GM12878 (cell line): ENCODE data around the gene NOC2L. TPM values are rescaled to one million over a fixed set of nuclear protein-coding genes. Genes with fewer than 3 reads are reported as not detected.

Experiments
- BHLHE40 ChIP-seq, 2 experiments: fragments of 450-650 bp in 1 of 2; IDR thresholded peaks; 2 replicates each; pipeline ENCODE4 v1.6.1; 2011 to 2017; ENCODE audit warnings: low read depth in 2 of 2, borderline replicate concordance in 1 of 2, improper control_type of control experiment in 1 of 2, low read length in 1 of 2, mild to moderate bottlenecking in 1 of 2
- CTCF ChIP-seq, 3 experiments: IDR thresholded peaks in 2 of 3; conservative IDR thresholded peaks in 1 of 3; 2 replicates each; pipeline ENCODE4 v1.5.1; 2011; ENCODE audit warnings: low read depth in 3 of 3, low read length in 3 of 3, mild to moderate bottlenecking in 3 of 3, control low read depth in 2 of 3, moderate library complexity in 2 of 3, inconsistent platforms in 1 of 3, mixed read lengths in 1 of 3; ENCODE audit not compliant: control insufficient read depth in 2 of 3, insufficient read depth in 1 of 3; ENCODE audit errors: extremely low read depth in 1 of 3
- EGR1 ChIP-seq, 2 experiments: IDR thresholded peaks; 1 replicate in 1 of 2; 2 replicates in 1 of 2; pipeline ENCODE4 v1.6.1; 2011 to 2012; ENCODE audit warnings: low read depth in 2 of 2, low read length in 2 of 2, borderline replicate concordance in 1 of 2, mild to moderate bottlenecking in 1 of 2, moderate library complexity in 1 of 2
- EZH2 ChIP-seq: IDR thresholded peaks from 2 replicates; pipeline ENCODE4 v1.6.1; 2012; ENCODE audit warnings: low read depth, mild to moderate bottlenecking, control low read depth, inconsistent platforms, low read length, borderline replicate concordance; ENCODE audit not compliant: control insufficient read depth
- JUNB ChIP-seq: IDR thresholded peaks from 2 replicates; pipeline ENCODE4 v1.6.1; 2016; ENCODE audit warnings: antibody characterized with exemption, mild to moderate bottlenecking
- LARP7 ChIP-seq: fragments of 450-650 bp; IDR thresholded peaks from 2 replicates; pipeline ENCODE4 v1.6.1; 2017; ENCODE audit warnings: mild to moderate bottlenecking
- MAX ChIP-seq: IDR thresholded peaks from 2 replicates; pipeline ENCODE4 v1.6.1; 2012; ENCODE audit warnings: low read depth, low read length, improper control_type of control experiment
- MYC ChIP-seq: IDR thresholded peaks from 2 replicates; pipeline ENCODE4 v1.6.1; 2011; ENCODE audit warnings: mild to moderate bottlenecking, low read length, moderate library complexity, inconsistent platforms; ENCODE audit not compliant: insufficient read depth, insufficient replicate concordance, insufficient read length, severe bottlenecking
- PAX8 ChIP-seq: fragments of 450-650 bp; IDR thresholded peaks from 2 replicates; pipeline ENCODE4 v1.6.1; 2017; ENCODE audit warnings: mild to moderate bottlenecking, moderate library complexity
- RAD21 ChIP-seq: IDR thresholded peaks from 2 replicates; pipeline ENCODE4 v1.6.1; 2011; ENCODE audit warnings: mild to moderate bottlenecking, low read depth, low read length, moderate library complexity; ENCODE audit not compliant: insufficient read depth
- RAD51 ChIP-seq: fragments of 450-650 bp; IDR thresholded peaks from 2 replicates; pipeline ENCODE4 v1.6.1; 2016; ENCODE audit warnings: moderate library complexity, mild to moderate bottlenecking, inconsistent platforms
- SMAD1 ChIP-seq: fragments of 450-650 bp; IDR thresholded peaks from 2 replicates; pipeline ENCODE4 v1.6.1; 2018; ENCODE audit warnings: mild to moderate bottlenecking, low read depth; ENCODE audit not compliant: partially characterized antibody
- TAF1 ChIP-seq: IDR thresholded peaks from 2 replicates; pipeline ENCODE4 v1.6.1; 2011; ENCODE audit warnings: mild to moderate bottlenecking, low read depth, low read length, borderline replicate concordance
- YBX1 ChIP-seq: fragments of 450-650 bp; IDR thresholded peaks from 2 replicates; pipeline ENCODE4 v1.6.1; 2016; ENCODE audit warnings: antibody characterized with exemption
- ZBED1 ChIP-seq: IDR thresholded peaks from 2 replicates; pipeline ENCODE4 v1.6.1; 2016; ENCODE audit warnings: borderline replicate concordance
- ZNF217 ChIP-seq: fragments of 450-650 bp; IDR thresholded peaks from 2 replicates; pipeline ENCODE4 v1.6.1; 2017; ENCODE audit warnings: antibody characterized with exemption, mild to moderate bottlenecking
- polyA plus RNA-seq, 11 experiments: library from polyadenylated mRNA; depleted of rRNA in 4 of 11; unstranded in 6 of 11; stranded (reverse) in 5 of 11; fragments of >200 nt; fragmentation: Nextera tagmentation in 4 of 11; fragmentation: Illumina TruSeq in 1 of 11; extraction: Ambion mirVana in 4 of 11; extraction: Trizol in 1 of 11; gene quantifications; 1 replicate in 1 of 11; 2 replicates in 10 of 11; pipeline versions ENCODE4 v1.2.1 to v1.2.3, GENCODE V29; 2011 to 2016; ENCODE audit warnings: inconsistent platforms in 2 of 11, missing spikeins in 2 of 11, low read depth in 1 of 11
- total RNA-seq, 4 experiments: library from RNA; depleted of rRNA in 3 of 4; stranded (reverse); fragments of >200 nt in 3 of 4; fragmentation: Illumina TruSeq in 1 of 4; extraction: Trizol in 1 of 4; gene quantifications; 2 replicates each; pipeline versions ENCODE4 v1.2.1 to v1.2.3, GENCODE V29; 2013 to 2021
- TF ChIP-seq, protein P1 (sequence below): fragments of 450-650 bp; IDR thresholded peaks from 2 replicates; pipeline ENCODE4 v1.6.1; 2014; ENCODE audit warnings: mild to moderate bottlenecking
- TF ChIP-seq, protein P2 (sequence below): fragments of 450-650 bp; IDR thresholded peaks from 2 replicates; pipeline ENCODE4 v1.6.1; 2017; ENCODE audit warnings: mild to moderate bottlenecking, moderate library complexity

Gene NOC2L
- total and polyA plus RNA-seq, 10 of the 15 experiments (the other 5 are each of a cell fraction or from before 2014, with no cell fraction given): 1.3 to 171 (median 64.3) TPM

- peak; percentile 77 to 91 for TF ChIP-seq BHLHE40 (IDR thresholded peaks at IDR 0.05; ENCODE audit: borderline replicate concordance in 1 of 2, low read depth in 2 of 2, low read length in 1 of 2)
- peak; percentile 73; the same call in 1 of the 2 replicates for TF ChIP-seq MAX
- TF ChIP-seq TAF1: peak; percentile 59; the same call in 1 of the 2 replicates
- no peak for TF ChIP-seq SMAD1
- TF ChIP-seq CTCF (IDR thresholded peaks at IDR 0.05 in 2 of 3, conservative IDR thresholded peaks at IDR 0.05 in 1 of 3; ENCODE audit: control insufficient read depth in 2 of 3, extremely low read depth in 1 of 3, insufficient read depth in 1 of 3, low read depth in 3 of 3, low read length in 3 of 3): peak; percentile 66 to 95 (median 72); a peak in 5 of 6 replicates
- TF ChIP-seq RAD51: no peak
- TF ChIP-seq YBX1: no peak
- peak; percentile 76 for TF ChIP-seq RAD21
- TF ChIP-seq JUNB: no peak
- 0 out of 3 replicates have a peak, but pooled peaks of 1 of the 2 experiments have one; percentile 64 for TF ChIP-seq EGR1 (IDR thresholded peaks at IDR 0.05; ENCODE audit: borderline replicate concordance in 1 of 2, low read depth in 2 of 2, low read length in 2 of 2)
- no peak for TF ChIP-seq ZBED1
- TF ChIP-seq EZH2: no peak
- TF ChIP-seq LARP7: 0 out of 2 replicates have a peak, but pooled peaks have one; percentile 45
- no peak for TF ChIP-seq PAX8
- TF ChIP-seq ZNF217: peak; percentile 21; the same call in 1 of the 2 replicates
- no peak for TF ChIP-seq MYC
- TF ChIP-seq, protein P1, sequence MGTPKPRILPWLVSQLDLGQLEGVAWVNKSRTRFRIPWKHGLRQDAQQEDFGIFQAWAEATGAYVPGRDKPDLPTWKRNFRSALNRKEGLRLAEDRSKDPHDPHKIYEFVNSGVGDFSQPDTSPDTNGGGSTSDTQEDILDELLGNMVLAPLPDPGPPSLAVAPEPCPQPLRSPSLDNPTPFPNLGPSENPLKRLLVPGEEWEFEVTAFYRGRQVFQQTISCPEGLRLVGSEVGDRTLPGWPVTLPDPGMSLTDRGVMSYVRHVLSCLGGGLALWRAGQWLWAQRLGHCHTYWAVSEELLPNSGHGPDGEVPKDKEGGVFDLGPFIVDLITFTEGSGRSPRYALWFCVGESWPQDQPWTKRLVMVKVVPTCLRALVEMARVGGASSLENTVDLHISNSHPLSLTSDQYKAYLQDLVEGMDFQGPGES: peak; percentile 55; the same call in 1 of the 2 replicates
- TF ChIP-seq, protein P2, sequence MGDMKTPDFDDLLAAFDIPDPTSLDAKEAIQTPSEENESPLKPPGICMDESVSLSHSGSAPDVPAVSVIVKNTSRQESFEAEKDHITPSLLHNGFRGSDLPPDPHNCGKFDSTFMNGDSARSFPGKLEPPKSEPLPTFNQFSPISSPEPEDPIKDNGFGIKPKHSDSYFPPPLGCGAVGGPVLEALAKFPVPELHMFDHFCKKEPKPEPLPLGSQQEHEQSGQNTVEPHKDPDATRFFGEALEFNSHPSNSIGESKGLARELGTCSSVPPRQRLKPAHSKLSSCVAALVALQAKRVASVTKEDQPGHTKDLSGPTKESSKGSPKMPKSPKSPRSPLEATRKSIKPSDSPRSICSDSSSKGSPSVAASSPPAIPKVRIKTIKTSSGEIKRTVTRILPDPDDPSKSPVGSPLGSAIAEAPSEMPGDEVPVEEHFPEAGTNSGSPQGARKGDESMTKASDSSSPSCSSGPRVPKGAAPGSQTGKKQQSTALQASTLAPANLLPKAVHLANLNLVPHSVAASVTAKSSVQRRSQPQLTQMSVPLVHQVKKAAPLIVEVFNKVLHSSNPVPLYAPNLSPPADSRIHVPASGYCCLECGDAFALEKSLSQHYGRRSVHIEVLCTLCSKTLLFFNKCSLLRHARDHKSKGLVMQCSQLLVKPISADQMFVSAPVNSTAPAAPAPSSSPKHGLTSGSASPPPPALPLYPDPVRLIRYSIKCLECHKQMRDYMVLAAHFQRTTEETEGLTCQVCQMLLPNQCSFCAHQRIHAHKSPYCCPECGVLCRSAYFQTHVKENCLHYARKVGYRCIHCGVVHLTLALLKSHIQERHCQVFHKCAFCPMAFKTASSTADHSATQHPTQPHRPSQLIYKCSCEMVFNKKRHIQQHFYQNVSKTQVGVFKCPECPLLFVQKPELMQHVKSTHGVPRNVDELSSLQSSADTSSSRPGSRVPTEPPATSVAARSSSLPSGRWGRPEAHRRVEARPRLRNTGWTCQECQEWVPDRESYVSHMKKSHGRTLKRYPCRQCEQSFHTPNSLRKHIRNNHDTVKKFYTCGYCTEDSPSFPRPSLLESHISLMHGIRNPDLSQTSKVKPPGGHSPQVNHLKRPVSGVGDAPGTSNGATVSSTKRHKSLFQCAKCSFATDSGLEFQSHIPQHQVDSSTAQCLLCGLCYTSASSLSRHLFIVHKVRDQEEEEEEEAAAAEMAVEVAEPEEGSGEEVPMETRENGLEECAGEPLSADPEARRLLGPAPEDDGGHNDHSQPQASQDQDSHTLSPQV: peak; percentile 67
Measured at GRCh38 chr1:904310-904950, 54.6 kb downstream of the NOC2L start (continued).
